Neutrophil (primary cell): ENCODE results near the gene FER1L5.

ENCODE experiments used
- H3K27ac ChIP-seq: fragments of 200-600 bp; sonication (generic); 2 replicates; pipeline ENCODE4 v1.5.1; 2016; ENCODE audit warnings: mild to moderate bottlenecking, moderate library complexity
- H3K27me3 ChIP-seq: fragments of 200-600 bp; sonication (generic); 2 replicates; pipeline ENCODE4 v1.6.0; 2016; ENCODE audit warnings: mild to moderate bottlenecking
- H3K36me3 ChIP-seq: fragments of 200-600 bp; sonication (generic); 2 replicates; pipeline ENCODE4 v1.5.1; 2017
- H3K4me1 ChIP-seq, 2 experiments: fragments of 200-600 bp in 1 of 2; sonication (generic) in 1 of 2; 1 replicate in 1 of 2; 2 replicates in 1 of 2; pipeline versions ENCODE4 v1.5.1 to v1.6.1; 2013 to 2016; ENCODE audit warnings: low read depth in 1 of 2, low read length in 1 of 2, mild to moderate bottlenecking in 1 of 2, moderate library complexity in 1 of 2; ENCODE audit not compliant: control insufficient read depth in 1 of 2, insufficient read depth in 1 of 2
- H3K4me3 ChIP-seq, 2 experiments: fragments of 200-600 bp in 1 of 2; sonication (generic) in 1 of 2; 1 replicate in 1 of 2; 2 replicates in 1 of 2; pipeline ENCODE4 v1.5.1; 2013 to 2016; ENCODE audit warnings: low read depth in 1 of 2, low read length in 1 of 2, mild to moderate bottlenecking in 1 of 2, moderate library complexity in 1 of 2
- H3K9me3 ChIP-seq: fragments of 200-600 bp; sonication (generic); 2 replicates; pipeline ENCODE4 v1.5.1; 2016
- CTCF ChIP-seq: fragments of 200-600 bp; sonication (generic); IDR thresholded peaks from 2 replicates; pipeline ENCODE4 v1.5.1; 2016; ENCODE audit warnings: antibody characterized with exemption

FER1L5 gene

GRCh38 chr2:96669539-96670215, 27.1 kb downstream of the FER1L5 start:
- Histone ChIP-seq H3K9me3 (no peaks in the 10 kb centered on the region), H3K4me1 (peaks cover 9 to 16% of the 10 kb centered on the region in 2 experiments), H3K27ac (no peak overlapping the region), H3K27me3 (no peaks in the 10 kb centered on the region), H3K4me3 (no peak overlapping the region), H3K36me3 (no peaks in the 10 kb centered on the region)
- TF ChIP-seq CTCF: no peak

- H3K27me3 ChIP-seq: no peaks in the 10 kb centered on the region
- H3K36me3 ChIP-seq: no peaks in the 10 kb centered on the region
- no peak overlapping the region for H3K27ac ChIP-seq
- no peaks in the 10 kb centered on the region for H3K4me1 ChIP-seq
- H3K4me3 ChIP-seq: no peak overlapping the region
- no peaks in the 10 kb centered on the region for H3K9me3 ChIP-seq
- TF ChIP-seq CTCF: no peak
These were observed 37.3 kb downstream of the FER1L5 start for GRCh38 chr2:96679848-96680247.

- Histone ChIP-seq H3K4me3 (no peak overlapping the region), H3K36me3 (no peaks in the 10 kb centered on the region), H3K27me3 (no peaks in the 10 kb centered on the region), H3K9me3 (no peaks in the 10 kb centered on the region), H3K4me1 (no peaks in the 10 kb centered on the region), H3K27ac (no peak overlapping the region)
- no peak for TF ChIP-seq CTCF
These were observed 38.1 kb downstream of the FER1L5 start for GRCh38 chr2:96680561-96681141.

GRCh38 chr2:96681540-96681939, 39.0 kb downstream of the FER1L5 start:
- H3K9me3 ChIP-seq: no peaks in the 10 kb centered on the region
- TF ChIP-seq CTCF: no peak
- no peak overlapping the region for H3K4me3 ChIP-seq
- H3K27ac ChIP-seq: no peak overlapping the region
- H3K4me1 ChIP-seq: no peaks in the 10 kb centered on the region
- no peaks in the 10 kb centered on the region for H3K27me3 ChIP-seq
- H3K36me3 ChIP-seq: no peaks in the 10 kb centered on the region

DNA sequence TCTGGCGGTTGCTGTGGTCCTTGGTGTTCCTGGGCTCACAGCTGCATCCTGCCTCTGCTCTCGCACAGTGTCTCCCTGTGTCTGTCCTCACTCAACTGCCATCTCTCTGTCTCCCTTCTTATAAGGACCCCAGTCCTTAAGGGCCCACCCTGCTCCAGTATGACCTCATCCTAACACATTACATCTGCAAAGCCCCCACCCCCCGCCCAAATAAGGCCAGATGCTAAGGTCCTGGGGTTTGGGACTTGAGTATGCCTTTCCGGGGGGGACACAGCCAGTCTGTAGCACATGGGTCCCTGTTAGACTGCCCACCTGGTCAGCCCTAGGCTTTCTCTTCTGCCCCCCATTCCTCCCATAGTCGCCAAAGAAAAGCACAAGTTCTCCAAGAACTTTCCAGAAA, 40.7 kb downstream of the FER1L5 start:
- Histone ChIP-seq H3K36me3 (no peaks in the 10 kb centered on the region), H3K4me3 (no peak overlapping the region), H3K27me3 (no peaks in the 10 kb centered on the region), H3K27ac (no peak overlapping the region), H3K4me1 (no peaks in the 10 kb centered on the region), H3K9me3 (no peaks in the 10 kb centered on the region)
- no peak for TF ChIP-seq CTCF
